ENCODE data around the gene CHORDC1. TPM values are rescaled to one million over a fixed set of nuclear protein-coding genes. Genes with fewer than 3 reads are reported as not detected.

CHORDC1 gene
- total and polyA plus RNA-seq, 10 of the 15 experiments (the other 5 are each of a cell fraction or from before 2014, with no cell fraction given) = 32.6 to 108 (median 54.3) TPM

GRCh38 chr11:90222459-90223247 is at the start of gene CHORDC1 (continued):
- 0 out of 2 replicates have a peak, but pooled peaks have one; percentile 17 for TF ChIP-seq CHD1 (IDR thresholded peaks at IDR 0.05; ENCODE audit: low read depth, low read length)
- TF ChIP-seq POLR2AphosphoS2 (IDR thresholded peaks at IDR 0.05; ENCODE audit: low read depth, low read length) = peak; percentile 38; the same call in 1 of the 2 replicates
- TF ChIP-seq STAT1 (conservative IDR thresholded peaks at IDR 0.05) = no peak
- no peak for TF ChIP-seq KLF5 (IDR thresholded peaks at IDR 0.05; ENCODE audit: partially characterized antibody)
- 0 out of 2 replicates have a peak, but pooled peaks have one; percentile 63 for TF ChIP-seq NR2F1 (conservative IDR thresholded peaks at IDR 0.05)
- no peak for TF ChIP-seq SPI1 (IDR thresholded peaks at IDR 0.05; ENCODE audit: borderline replicate concordance, insufficient read depth, low read depth, low read length)
- peak; percentile 85 for TF ChIP-seq MXI1 (IDR thresholded peaks at IDR 0.05; ENCODE audit: low read depth, low read length)
- no peak; the same call in 1 of the 2 replicates for TF ChIP-seq RBBP5 (conservative IDR thresholded peaks at IDR 0.05)
- TF ChIP-seq IRF4 (IDR thresholded peaks at IDR 0.05; ENCODE audit: low read depth, low read length) = no peak
- no peak for TF ChIP-seq PAX8 (IDR thresholded peaks at IDR 0.05)
- TF ChIP-seq SMC3 (IDR thresholded peaks at IDR 0.05; ENCODE audit: borderline replicate concordance, low read length) = no peak
- TF ChIP-seq REST (IDR thresholded peaks at IDR 0.05; ENCODE audit: low read depth, low read length) = no peak
- no peak for TF ChIP-seq MAX (IDR thresholded peaks at IDR 0.05; ENCODE audit: low read depth, low read length)
- TF ChIP-seq ATF7 (IDR thresholded peaks at IDR 0.05; ENCODE audit: low read depth) = 0 out of 2 replicates have a peak, but pooled peaks have one; percentile 9
- TF ChIP-seq RCOR1 (conservative IDR thresholded peaks at IDR 0.05; ENCODE audit: low read depth, low read length) = no peak
- TF ChIP-seq EGR1 (IDR thresholded peaks at IDR 0.05; ENCODE audit: borderline replicate concordance in 1 of 2, low read depth in 2 of 2, low read length in 2 of 2) = no peak
- no peak for TF ChIP-seq NFIC (IDR thresholded peaks at IDR 0.05; ENCODE audit: low read depth, low read length)
- TF ChIP-seq SMARCA5 (IDR thresholded peaks at IDR 0.05) = 0 out of 2 replicates have a peak, but pooled peaks have one; percentile 68
- TF ChIP-seq ZNF274 (IDR thresholded peaks at IDR 0.05; ENCODE audit: insufficient read depth, insufficient read length) = no peak
- no peak for TF ChIP-seq BCLAF1 (IDR thresholded peaks at IDR 0.05)
- no peak for TF ChIP-seq MTA2 (IDR thresholded peaks at IDR 0.05; ENCODE audit: low read depth)
- TF ChIP-seq IKZF1 (conservative IDR thresholded peaks at IDR 0.05) = peak; percentile 79
- no peak for TF ChIP-seq ETV6 (conservative IDR thresholded peaks at IDR 0.05 in 1 of 2, IDR thresholded peaks at IDR 0.05 in 1 of 2; ENCODE audit: borderline replicate concordance in 1 of 2, low read depth in 1 of 2)

Measured in GM12878 (cell line).